Testis (tissue), 2 donors: Measurements from ENCODE around the gene SBNO2.

Experiments
- CTCF ChIP-seq, 3 experiments: fragments of 450-650 bp in 2 of 3; fragments of 200-600 bp in 1 of 3; sonication (generic) in 1 of 3; IDR thresholded peaks; one replicate each; pipeline ENCODE4 v1.5.1; 2016 to 2019; ENCODE audit warnings: antibody characterized with exemption in 3 of 3, mild to moderate bottlenecking in 2 of 3, moderate library complexity in 1 of 3
- POLR2A ChIP-seq: fragments of 450-650 bp; IDR thresholded peaks from one replicate; pipeline ENCODE4 v1.6.1; 2017; ENCODE audit warnings: antibody characterized with exemption, mild to moderate bottlenecking, moderate library complexity

GRCh38 chr19:1103132-1103707 lies 70.8 kb downstream of the SBNO2 start:
- TF ChIP-seq CTCF (IDR thresholded peaks at IDR 0.05) (no peak), POLR2A (no peak)
